ENCODE results near the gene ADORA1. TPM values are rescaled to one million over a fixed set of nuclear protein-coding genes. Genes with fewer than 3 reads are reported as not detected.

Gene ADORA1
- total and polyA plus RNA-seq, 10 of the 15 experiments (the other 5 are each of a cell fraction or from before 2014, with no cell fraction given) = not detected

Other genes starting within 250 kb of the ADORA1 start
Only the 7 nearest of the 12 such genes appear.
- 22.3 and 22.4 TPM in 2 replicates for gene CYB5R1, start 160.5 kb upstream of the ADORA1 start, total RNA-seq (2014; rRNA removed)
- gene CYB5R1, start 160.5 kb upstream of the ADORA1 start, total RNA-seq (2014; rRNA removed; fragmentation: Illumina TruSeq; extraction: Trizol) = 12.1 and 12.6 TPM in 2 replicates
- 16.9 and 17.0 TPM in 2 replicates for gene CYB5R1, start 160.5 kb upstream of the ADORA1 start, total RNA-seq (2021)
- 12.7 TPM in 2 replicates for gene CYB5R1, start 160.5 kb upstream of the ADORA1 start, polyA plus RNA-seq (2011; rRNA removed)
- 19.5 and 22.7 TPM in 2 replicates for gene CYB5R1, start 160.5 kb upstream of the ADORA1 start, polyA plus RNA-seq (2014; fragmentation: Illumina TruSeq; extraction: Trizol)
- gene CYB5R1, start 160.5 kb upstream of the ADORA1 start, polyA plus RNA-seq (2014; fragmentation: Nextera tagmentation; extraction: Ambion mirVana) = 1 to 10 TPM; 3.2 to 9.1 TPM
- 18.2 and 18.8 TPM in 2 replicates for gene CYB5R1, start 160.5 kb upstream of the ADORA1 start, polyA plus RNA-seq (2014; rRNA removed)
- 10 to 100 TPM; 17.9 to 19.8 TPM for gene CYB5R1, start 160.5 kb upstream of the ADORA1 start, polyA plus RNA-seq (2016; fragmentation: Nextera tagmentation; extraction: Ambion mirVana)
- gene TMEM183A, start 120.4 kb upstream of the ADORA1 start, total RNA-seq (2014; rRNA removed) = 68.5 and 72.3 TPM in 2 replicates
- 49.4 and 56.1 TPM in 2 replicates for gene TMEM183A, start 120.4 kb upstream of the ADORA1 start, total RNA-seq (2014; rRNA removed; fragmentation: Illumina TruSeq; extraction: Trizol)
- gene TMEM183A, start 120.4 kb upstream of the ADORA1 start, total RNA-seq (2021) = 58.1 and 64.2 TPM in 2 replicates
- gene TMEM183A, start 120.4 kb upstream of the ADORA1 start, polyA plus RNA-seq (2011; rRNA removed) = 82.5 and 103 TPM in 2 replicates
- 69.4 and 75.4 TPM in 2 replicates for gene TMEM183A, start 120.4 kb upstream of the ADORA1 start, polyA plus RNA-seq (2014; fragmentation: Illumina TruSeq; extraction: Trizol)
- gene TMEM183A, start 120.4 kb upstream of the ADORA1 start, polyA plus RNA-seq (2014; fragmentation: Nextera tagmentation; extraction: Ambion mirVana) = 10 to 100 TPM; 12.3 to 25.0 TPM
- gene TMEM183A, start 120.4 kb upstream of the ADORA1 start, polyA plus RNA-seq (2014; rRNA removed) = 55.5 and 57.8 TPM in 2 replicates
- 10 to 100 TPM; 76.8 to 85.6 TPM for gene TMEM183A, start 120.4 kb upstream of the ADORA1 start, polyA plus RNA-seq (2016; fragmentation: Nextera tagmentation; extraction: Ambion mirVana)
- 0.54 and 0.79 TPM in 2 replicates for gene PPFIA4, start 101.2 kb upstream of the ADORA1 start, total RNA-seq (2014; rRNA removed)
- gene PPFIA4, start 101.2 kb upstream of the ADORA1 start, total RNA-seq (2014; rRNA removed; fragmentation: Illumina TruSeq; extraction: Trizol) = 0.18 and 0.22 TPM in 2 replicates
- gene PPFIA4, start 101.2 kb upstream of the ADORA1 start, total RNA-seq (2021) = 1.1 and 1.5 TPM in 2 replicates
- 14.8 and 19.7 TPM in 2 replicates for gene PPFIA4, start 101.2 kb upstream of the ADORA1 start, polyA plus RNA-seq (2011; rRNA removed)
- gene PPFIA4, start 101.2 kb upstream of the ADORA1 start, polyA plus RNA-seq (2014; fragmentation: Illumina TruSeq; extraction: Trizol) = 0.34 and 1.1 TPM in 2 replicates
- under 1 TPM; 0.02 to 0.11 TPM for gene PPFIA4, start 101.2 kb upstream of the ADORA1 start, polyA plus RNA-seq (2014; fragmentation: Nextera tagmentation; extraction: Ambion mirVana)
- 0.74 and 0.88 TPM in 2 replicates for gene PPFIA4, start 101.2 kb upstream of the ADORA1 start, polyA plus RNA-seq (2014; rRNA removed)
- under 1 TPM in 1 of 2 experiments, not detected in 1; 0.04 TPM for gene PPFIA4, start 101.2 kb upstream of the ADORA1 start, polyA plus RNA-seq (2016; fragmentation: Nextera tagmentation; extraction: Ambion mirVana)
- gene MYOG, start 41.7 kb upstream of the ADORA1 start, total RNA-seq (2014; rRNA removed) = not detected in 2 replicates
- not detected in 2 replicates for gene MYOG, start 41.7 kb upstream of the ADORA1 start, total RNA-seq (2014; rRNA removed; fragmentation: Illumina TruSeq; extraction: Trizol)
- gene MYOG, start 41.7 kb upstream of the ADORA1 start, total RNA-seq (2021) = not detected in 2 replicates
- not detected in 2 replicates for gene MYOG, start 41.7 kb upstream of the ADORA1 start, polyA plus RNA-seq (2011; rRNA removed)
- not detected in 2 replicates for gene MYOG, start 41.7 kb upstream of the ADORA1 start, polyA plus RNA-seq (2014; fragmentation: Illumina TruSeq; extraction: Trizol)
- not detected for gene MYOG, start 41.7 kb upstream of the ADORA1 start, polyA plus RNA-seq (2014; fragmentation: Nextera tagmentation; extraction: Ambion mirVana)
- gene MYOG, start 41.7 kb upstream of the ADORA1 start, polyA plus RNA-seq (2014; rRNA removed) = 0.05 TPM in 1 of 2 replicates, not detected in the other
- gene MYOG, start 41.7 kb upstream of the ADORA1 start, polyA plus RNA-seq (2016; fragmentation: Nextera tagmentation; extraction: Ambion mirVana) = not detected
- 0.05 and 0.06 TPM in 2 replicates for gene MYBPH, start 48.1 kb downstream of the ADORA1 start, total RNA-seq (2014; rRNA removed)
- gene MYBPH, start 48.1 kb downstream of the ADORA1 start, total RNA-seq (2014; rRNA removed; fragmentation: Illumina TruSeq; extraction: Trizol) = not detected in 2 replicates
- gene MYBPH, start 48.1 kb downstream of the ADORA1 start, total RNA-seq (2021) = not detected in 2 replicates
- not detected in 2 replicates for gene MYBPH, start 48.1 kb downstream of the ADORA1 start, polyA plus RNA-seq (2011; rRNA removed)
- 0.10 TPM in 1 of 2 replicates, not detected in the other for gene MYBPH, start 48.1 kb downstream of the ADORA1 start, polyA plus RNA-seq (2014; fragmentation: Illumina TruSeq; extraction: Trizol)
- gene MYBPH, start 48.1 kb downstream of the ADORA1 start, polyA plus RNA-seq (2014; fragmentation: Nextera tagmentation; extraction: Ambion mirVana) = not detected
- 0.10 and 0.13 TPM in 2 replicates for gene MYBPH, start 48.1 kb downstream of the ADORA1 start, polyA plus RNA-seq (2014; rRNA removed)
- not detected for gene MYBPH, start 48.1 kb downstream of the ADORA1 start, polyA plus RNA-seq (2016; fragmentation: Nextera tagmentation; extraction: Ambion mirVana)
- 0.34 and 0.38 TPM in 2 replicates for gene CHI3L1, start 59.0 kb downstream of the ADORA1 start, total RNA-seq (2014; rRNA removed)
- gene CHI3L1, start 59.0 kb downstream of the ADORA1 start, total RNA-seq (2014; rRNA removed; fragmentation: Illumina TruSeq; extraction: Trizol) = 0.09 and 0.22 TPM in 2 replicates
- 0.24 and 0.44 TPM in 2 replicates for gene CHI3L1, start 59.0 kb downstream of the ADORA1 start, total RNA-seq (2021)
- 0.29 and 0.77 TPM in 2 replicates for gene CHI3L1, start 59.0 kb downstream of the ADORA1 start, polyA plus RNA-seq (2011; rRNA removed)
- gene CHI3L1, start 59.0 kb downstream of the ADORA1 start, polyA plus RNA-seq (2014; fragmentation: Illumina TruSeq; extraction: Trizol) = 0.19 and 0.21 TPM in 2 replicates
- gene CHI3L1, start 59.0 kb downstream of the ADORA1 start, polyA plus RNA-seq (2014; fragmentation: Nextera tagmentation; extraction: Ambion mirVana) = under 1 TPM; 0.10 to 0.26 TPM
- gene CHI3L1, start 59.0 kb downstream of the ADORA1 start, polyA plus RNA-seq (2014; rRNA removed) = 0.44 and 0.65 TPM in 2 replicates
- 1 to 10 TPM; 1.2 to 1.7 TPM for gene CHI3L1, start 59.0 kb downstream of the ADORA1 start, polyA plus RNA-seq (2016; fragmentation: Nextera tagmentation; extraction: Ambion mirVana)
- gene CHIT1, start 101.9 kb downstream of the ADORA1 start, total RNA-seq (2014; rRNA removed) = 1.4 and 2.5 TPM in 2 replicates
- 0.89 and 1.0 TPM in 2 replicates for gene CHIT1, start 101.9 kb downstream of the ADORA1 start, total RNA-seq (2014; rRNA removed; fragmentation: Illumina TruSeq; extraction: Trizol)
- gene CHIT1, start 101.9 kb downstream of the ADORA1 start, total RNA-seq (2021) = 1.1 and 2.1 TPM in 2 replicates
- gene CHIT1, start 101.9 kb downstream of the ADORA1 start, polyA plus RNA-seq (2011; rRNA removed) = 0.23 and 0.39 TPM in 2 replicates
- 0.43 and 0.63 TPM in 2 replicates for gene CHIT1, start 101.9 kb downstream of the ADORA1 start, polyA plus RNA-seq (2014; fragmentation: Illumina TruSeq; extraction: Trizol)
- gene CHIT1, start 101.9 kb downstream of the ADORA1 start, polyA plus RNA-seq (2014; fragmentation: Nextera tagmentation; extraction: Ambion mirVana) = under 1 TPM; 0.02 to 0.27 TPM
- 1.0 and 1.3 TPM in 2 replicates for gene CHIT1, start 101.9 kb downstream of the ADORA1 start, polyA plus RNA-seq (2014; rRNA removed)
- gene CHIT1, start 101.9 kb downstream of the ADORA1 start, polyA plus RNA-seq (2016; fragmentation: Nextera tagmentation; extraction: Ambion mirVana) = under 1 TPM; 0.32 to 0.96 TPM

Data from GM12878 (cell line).